ENCODE data around the gene TMEM213. TPM values are rescaled to one million over a fixed set of nuclear protein-coding genes. Genes with fewer than 3 reads are reported as not detected.

TMEM213 gene
- polyA plus RNA-seq, 1 donor (not counting 4 experiments of a cell fraction or from before 2014, with no cell fraction given), result not detected

- Histone ChIP-seq H2AFZ (ENCODE audit: control insufficient read depth, low read length) (no peak overlapping the region), H3K4me2 (ENCODE audit: control insufficient read depth, extremely low read depth, insufficient read depth, low read depth, low read length) (no peak overlapping the region), H4K20me1 (ENCODE audit: control insufficient read depth, extremely low read depth, insufficient read depth, low read length) (no peaks in the 10 kb centered on the region), H3K36me3 (ENCODE audit: control insufficient read depth in 2 of 2, extremely low read depth in 1 of 2, insufficient read depth in 2 of 2, low read length in 2 of 2) (peaks cover 0 to 2% of the 10 kb centered on the region in 2 experiments), H3K9ac (ENCODE audit: control insufficient read depth, extremely low read depth, insufficient read depth, low read length) (no peak overlapping the region), H3K4me1 (ENCODE audit: control insufficient read depth, extremely low read depth, insufficient read depth, low read length) (peaks cover 8% of the 10 kb centered on the region), H3K9me3 (ENCODE audit: control insufficient read depth, low read depth, low read length) (no peaks in the 10 kb centered on the region), H3K4me3 (ENCODE audit: control insufficient read depth in 2 of 3, extremely low read depth in 1 of 3, insufficient read depth in 2 of 3, low read depth in 1 of 3, low read length in 3 of 3) (no peak overlapping the region), H3K27me3 (ENCODE audit: control insufficient read depth, extremely low read depth, insufficient read depth, low read length) (no peaks in the 10 kb centered on the region), H3K9me1 (ENCODE audit: control insufficient read depth, extremely low read depth, insufficient read depth, low read length) (no peaks in the 10 kb centered on the region), H3K27ac (ENCODE audit: control insufficient read depth, insufficient read depth, low read length) (no peak overlapping the region), H3K79me2 (ENCODE audit: control insufficient read depth, insufficient read depth, low read length) (no peaks in the 10 kb centered on the region)
- dilution Hi-C loops (cut with MboI; ENCODE audit: extremely low pct_ligation_motif_present, low sequenced_read_pairs), result no loop called here
- no peak for FAIRE-seq
- no peak for DNase-seq (ENCODE audit: low read depth, low spot score)
- TF ChIP-seq CTCF (optimal IDR thresholded peaks at IDR 0.05 in 1 of 3, IDR thresholded peaks at IDR 0.05 in 1 of 3, conservative IDR thresholded peaks at IDR 0.05 in 1 of 3; ENCODE audit: extremely low read depth in 1 of 3, insufficient read depth in 2 of 3, low read length in 3 of 3) (no peak), EZH2 (IDR thresholded peaks at IDR 0.05; ENCODE audit: low read length) (no peak)
Observed at GRCh38 chr7:138861051-138861450, 63.3 kb downstream of the TMEM213 start.

GRCh38 chr7:138863931-138864330, 66.1 kb downstream of the TMEM213 start:
- TF ChIP-seq CTCF (optimal IDR thresholded peaks at IDR 0.05 in 1 of 3, IDR thresholded peaks at IDR 0.05 in 1 of 3, conservative IDR thresholded peaks at IDR 0.05 in 1 of 3; ENCODE audit: extremely low read depth in 1 of 3, insufficient read depth in 2 of 3, low read length in 3 of 3), result no peak
- no peak for TF ChIP-seq EZH2 (IDR thresholded peaks at IDR 0.05; ENCODE audit: low read length)
- dilution Hi-C loops (cut with MboI; ENCODE audit: extremely low pct_ligation_motif_present, low sequenced_read_pairs), result no loop called here

More at GRCh38 chr7:138863931-138864330, 66.1 kb downstream of the TMEM213 start:
- Histone ChIP-seq H3K4me3 (ENCODE audit: control insufficient read depth in 2 of 3, extremely low read depth in 1 of 3, insufficient read depth in 2 of 3, low read depth in 1 of 3, low read length in 3 of 3) (no peak overlapping the region), H4K20me1 (ENCODE audit: control insufficient read depth, extremely low read depth, insufficient read depth, low read length) (no peaks in the 10 kb centered on the region), H3K79me2 (ENCODE audit: control insufficient read depth, insufficient read depth, low read length) (no peaks in the 10 kb centered on the region), H2AFZ (ENCODE audit: control insufficient read depth, low read length) (no peak overlapping the region), H3K9me3 (ENCODE audit: control insufficient read depth, low read depth, low read length) (no peaks in the 10 kb centered on the region), H3K4me1 (ENCODE audit: control insufficient read depth, extremely low read depth, insufficient read depth, low read length) (peaks cover 8% of the 10 kb centered on the region), H3K4me2 (ENCODE audit: control insufficient read depth, extremely low read depth, insufficient read depth, low read depth, low read length) (no peak overlapping the region), H3K27me3 (ENCODE audit: control insufficient read depth, extremely low read depth, insufficient read depth, low read length) (no peaks in the 10 kb centered on the region), H3K36me3 (ENCODE audit: control insufficient read depth in 2 of 2, extremely low read depth in 1 of 2, insufficient read depth in 2 of 2, low read length in 2 of 2) (peaks cover 0 to 2% of the 10 kb centered on the region in 2 experiments), H3K9me1 (ENCODE audit: control insufficient read depth, extremely low read depth, insufficient read depth, low read length) (no peaks in the 10 kb centered on the region), H3K9ac (ENCODE audit: control insufficient read depth, extremely low read depth, insufficient read depth, low read length) (no peak overlapping the region), H3K27ac (ENCODE audit: control insufficient read depth, insufficient read depth, low read length) (no peak overlapping the region)
- no peak for FAIRE-seq
- DNase-seq (ENCODE audit: low read depth, low spot score), result no peak

All from keratinocyte (primary cell).